CD4-positive, alpha-beta T cell treated with Interleukin-17A for 4 hours (primary cell): ENCODE data around the gene CFAP90.

Experiments used
- DNase-seq: peaks from one replicate; pipeline ENCODE4 v3.0.0-alpha.2; 2020; ENCODE audit warnings: mixed read lengths

Gene CFAP90

DNA sequence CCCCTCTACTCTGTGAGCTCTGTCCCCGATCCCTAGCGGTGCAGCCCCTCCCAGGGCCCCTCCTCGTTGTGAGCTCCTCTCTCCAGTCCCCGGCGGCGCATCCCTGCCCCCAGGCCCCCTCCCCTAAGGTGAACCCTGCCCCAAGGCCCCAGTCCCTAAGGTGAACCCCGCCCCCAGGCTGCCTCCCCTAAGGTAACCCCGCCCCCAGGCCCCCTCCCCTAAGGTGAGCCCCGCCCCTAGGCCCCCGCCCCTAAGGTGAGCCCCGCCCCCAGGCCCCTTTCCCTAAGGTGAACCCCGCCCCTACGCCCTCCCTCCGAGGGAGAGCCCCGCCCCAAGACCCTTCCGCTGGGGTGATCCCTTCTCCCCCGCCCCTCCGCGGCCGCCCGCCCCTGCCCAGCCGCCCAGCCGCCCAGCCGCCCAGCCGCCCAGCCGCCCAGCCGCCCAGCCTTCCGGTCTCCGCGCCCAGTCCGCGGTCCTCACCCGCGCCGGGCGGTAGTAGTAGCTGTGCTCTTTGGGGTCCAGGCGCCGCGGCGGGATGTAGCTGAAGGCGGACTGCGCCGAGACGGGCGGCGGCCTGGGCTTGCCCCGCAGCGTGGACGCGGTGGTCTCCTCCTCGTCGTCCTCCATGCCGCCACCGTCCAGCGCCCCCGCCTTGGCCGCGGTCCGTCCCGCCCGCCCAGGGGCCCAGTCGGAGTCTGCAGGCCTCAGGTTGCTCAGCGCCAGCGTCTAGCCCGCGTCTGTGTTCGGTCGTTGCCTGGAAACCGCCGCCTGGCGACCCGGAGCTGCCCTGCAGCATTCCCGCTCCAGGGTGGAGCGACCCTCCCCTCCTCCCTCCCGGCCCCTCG is at the start of gene CFAP90:
Gene CFAP90 (minus strand): TSS at position 739 of the 845 bp plus-strand sequence. CDS start 112 bp downstream, at position 627.
- DNase-seq, result peak; percentile 76

- DNase-seq, result peak; percentile 38
Observed at GRCh38 chr5:7897014-7897600, 46.2 kb upstream of the CFAP90 start.

DNA sequence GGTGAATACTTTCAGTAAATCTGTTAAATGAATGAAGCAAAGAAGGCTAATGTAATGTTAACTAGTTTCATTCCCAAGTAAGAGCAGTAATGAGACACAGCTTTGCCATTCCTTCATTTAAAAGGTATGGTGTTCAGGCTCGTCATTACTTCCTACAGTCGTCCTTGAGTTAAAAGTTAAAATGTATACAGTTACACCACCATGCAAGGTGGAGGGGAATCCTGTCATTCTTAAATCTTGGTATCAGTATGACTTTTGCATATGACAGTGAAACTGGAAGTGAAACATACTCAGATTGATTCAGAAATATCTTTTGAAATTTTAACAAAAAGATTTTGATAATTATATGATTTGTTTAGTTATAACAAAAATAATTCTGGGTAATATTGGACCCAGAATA is 43.9 kb upstream of the CFAP90 start:
- no peak for DNase-seq

DNA sequence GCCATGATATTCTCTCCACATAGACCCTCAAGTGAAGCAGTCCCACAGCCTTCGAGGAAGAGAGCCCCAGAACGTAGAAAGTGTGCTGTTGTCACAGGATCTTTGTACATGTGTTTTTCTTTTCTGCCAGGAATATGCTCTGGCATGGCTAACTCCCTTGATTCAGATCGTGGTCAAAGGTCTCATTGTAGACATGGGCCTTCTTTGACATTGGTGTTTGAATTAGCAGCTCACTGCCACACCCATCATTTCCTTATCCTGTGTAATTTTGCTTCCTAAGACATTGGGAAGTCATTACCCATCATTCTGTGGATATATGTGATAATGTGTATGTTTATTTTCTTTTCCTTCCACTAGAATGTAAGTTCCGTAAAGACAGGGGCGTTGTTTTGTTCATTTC is 43.5 kb upstream of the CFAP90 start:
- DNase-seq, result no peak

GRCh38 chr5:7888901-7889300 is 38.0 kb upstream of the CFAP90 start:
- DNase-seq, result no peak

DNA sequence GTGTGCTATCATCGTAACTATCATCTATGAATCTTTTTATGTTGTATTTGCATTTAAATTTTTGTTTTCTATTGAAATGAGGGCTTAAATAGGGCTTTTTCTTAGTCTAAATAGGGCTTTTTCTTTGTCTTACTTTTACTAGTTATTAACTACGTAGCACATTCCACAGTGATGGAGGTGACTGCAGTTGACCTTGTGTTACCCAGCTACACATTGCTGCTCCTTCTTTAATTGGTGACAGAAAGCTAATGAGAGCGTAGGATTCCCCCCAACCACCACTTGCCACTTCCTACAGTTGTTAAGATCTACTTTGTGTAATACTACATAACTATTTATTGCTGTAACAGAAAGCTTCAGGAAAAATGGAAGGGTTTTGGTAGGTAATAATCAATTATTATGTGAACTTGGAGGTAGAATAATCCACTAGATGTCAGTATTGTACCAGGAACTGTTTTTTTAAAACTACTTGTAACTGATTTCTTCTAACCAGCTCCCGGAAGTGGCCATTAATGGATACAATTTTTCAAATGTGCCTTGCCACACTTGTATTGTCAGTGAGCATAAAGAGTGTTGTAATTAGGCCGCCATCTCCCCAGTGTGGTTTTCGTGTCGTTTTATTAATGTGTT is 36.0 kb upstream of the CFAP90 start:
- no peak for DNase-seq

- DNase-seq, result no peak
Observed at GRCh38 chr5:7884491-7885267, 33.7 kb upstream of the CFAP90 start.

DNA sequence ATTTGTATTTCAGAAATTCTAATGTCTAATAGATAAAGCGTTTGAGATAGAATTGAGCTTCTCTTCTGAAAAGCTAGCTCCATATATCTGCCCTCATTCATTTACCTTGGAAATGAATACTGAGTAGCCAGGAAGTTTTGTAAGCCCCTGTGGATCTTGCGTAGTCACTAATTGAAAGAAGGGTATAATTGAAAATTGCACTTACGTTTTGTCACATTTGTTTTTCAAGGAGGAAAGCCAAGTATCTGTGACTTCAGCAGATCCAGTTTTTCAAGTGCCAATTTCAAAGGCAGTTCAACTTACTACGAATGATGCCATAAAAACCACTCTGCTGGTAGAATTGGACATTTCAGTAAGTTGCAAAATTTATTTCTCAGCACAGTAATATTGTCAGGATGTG is 32.0 kb upstream of the CFAP90 start:
- no peak for DNase-seq

- no peak for DNase-seq
Observed at GRCh38 chr5:7881816-7882215, 30.9 kb upstream of the CFAP90 start.

GRCh38 chr5:7881091-7881490 is 30.2 kb upstream of the CFAP90 start:
- DNase-seq, result no peak

DNA sequence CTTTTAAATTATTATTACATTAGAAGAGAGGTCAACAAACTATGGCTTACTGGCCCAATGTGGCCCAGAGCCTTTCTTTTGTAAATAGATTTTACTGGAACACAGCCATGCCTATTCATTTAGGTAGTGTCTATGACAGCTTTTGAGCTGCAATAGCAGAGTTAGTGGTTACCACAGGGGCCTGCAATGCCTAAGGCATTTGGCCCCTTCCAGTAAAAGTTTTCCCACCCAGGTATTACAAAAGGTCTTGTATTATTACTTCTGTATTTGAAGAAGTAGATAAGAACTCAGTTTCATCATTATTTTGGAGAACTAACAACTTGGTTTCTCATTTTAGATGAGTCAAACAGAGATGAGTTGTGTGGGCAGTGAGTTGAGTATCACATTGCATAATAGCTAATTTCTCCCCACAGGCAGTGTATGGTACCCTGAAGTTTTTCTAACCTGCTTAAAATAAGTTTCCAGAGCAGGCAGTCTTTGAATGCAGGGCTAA is 27.5 kb upstream of the CFAP90 start:
- no peak for DNase-seq

GRCh38 chr5:7877851-7878250 is 26.9 kb upstream of the CFAP90 start:
- no peak for DNase-seq

DNA sequence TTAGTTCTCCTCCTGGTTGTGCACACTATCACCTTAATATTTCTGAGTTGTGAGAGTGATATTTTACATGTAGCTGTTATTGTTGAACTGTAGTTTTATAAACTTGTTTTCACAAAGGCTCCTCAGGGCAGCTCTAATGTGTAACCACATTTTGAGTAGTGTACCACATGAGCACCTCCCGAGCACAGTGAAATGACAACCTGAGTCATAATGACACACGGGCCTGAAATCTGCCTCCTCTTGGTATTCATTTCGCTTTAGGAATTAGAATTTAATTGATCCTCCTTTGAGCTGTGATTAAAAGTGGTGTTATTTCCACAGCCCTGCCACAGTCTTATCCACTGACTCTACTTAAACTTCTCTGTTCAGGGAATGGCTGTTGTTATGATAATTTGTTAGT is 25.9 kb upstream of the CFAP90 start:
- DNase-seq, result no peak

DNA sequence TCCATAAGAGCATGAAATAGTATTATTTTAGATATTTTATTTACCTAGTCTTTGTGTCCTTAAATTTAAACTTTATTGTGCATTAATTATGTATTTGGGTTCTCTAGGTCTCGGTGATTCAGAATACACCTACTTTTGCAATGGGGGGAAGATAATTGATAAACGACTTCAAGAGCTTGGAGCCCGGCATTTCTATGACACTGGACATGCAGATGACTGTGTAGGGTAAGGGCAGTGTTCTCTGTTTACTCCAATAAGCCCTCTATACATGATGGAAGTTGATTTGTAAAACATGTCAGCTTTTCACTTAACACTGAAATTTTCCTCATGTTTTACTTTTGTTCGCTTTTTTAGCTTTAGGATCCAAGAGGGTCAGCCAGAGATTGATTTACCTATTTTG is 24.2 kb upstream of the CFAP90 start:
- no peak for DNase-seq

- no peak for DNase-seq
Observed at GRCh38 chr5:7874639-7875038, 23.7 kb upstream of the CFAP90 start.

GRCh38 chr5:7873216-7873615 is 22.3 kb upstream of the CFAP90 start:
- DNase-seq, result peak; percentile 54

DNA sequence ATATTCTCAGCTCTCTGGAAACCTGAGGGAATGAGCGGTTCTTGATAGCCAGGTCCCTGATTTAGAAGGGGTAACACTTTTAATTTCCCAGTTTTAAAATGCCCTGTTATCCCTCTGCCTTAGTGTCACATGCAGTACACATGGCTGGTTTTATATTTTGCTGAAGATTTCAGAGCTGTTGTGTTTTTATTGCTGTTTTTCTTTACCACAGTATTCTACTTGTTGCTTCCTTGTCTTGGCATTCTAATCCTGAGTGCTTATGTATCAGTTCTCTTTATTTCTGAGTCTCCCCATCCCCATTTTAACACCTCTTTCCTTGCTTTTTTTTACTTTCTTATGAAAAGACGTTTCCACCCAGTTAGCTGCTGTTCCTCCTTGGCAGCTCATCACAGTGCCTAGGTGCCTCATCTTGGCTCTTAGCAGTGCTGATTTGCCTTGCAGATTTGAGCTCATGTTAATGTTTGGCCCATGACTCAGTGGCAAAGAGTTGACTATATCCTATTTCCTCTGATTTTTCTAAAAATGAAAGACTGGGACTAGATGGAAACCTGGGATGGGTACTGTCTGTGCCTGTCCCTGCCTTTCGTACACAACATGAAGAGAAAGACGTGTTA is 21.7 kb upstream of the CFAP90 start:
- no peak for DNase-seq

GRCh38 chr5:7871653-7872052 is 20.7 kb upstream of the CFAP90 start:
- DNase-seq, result no peak

DNA sequence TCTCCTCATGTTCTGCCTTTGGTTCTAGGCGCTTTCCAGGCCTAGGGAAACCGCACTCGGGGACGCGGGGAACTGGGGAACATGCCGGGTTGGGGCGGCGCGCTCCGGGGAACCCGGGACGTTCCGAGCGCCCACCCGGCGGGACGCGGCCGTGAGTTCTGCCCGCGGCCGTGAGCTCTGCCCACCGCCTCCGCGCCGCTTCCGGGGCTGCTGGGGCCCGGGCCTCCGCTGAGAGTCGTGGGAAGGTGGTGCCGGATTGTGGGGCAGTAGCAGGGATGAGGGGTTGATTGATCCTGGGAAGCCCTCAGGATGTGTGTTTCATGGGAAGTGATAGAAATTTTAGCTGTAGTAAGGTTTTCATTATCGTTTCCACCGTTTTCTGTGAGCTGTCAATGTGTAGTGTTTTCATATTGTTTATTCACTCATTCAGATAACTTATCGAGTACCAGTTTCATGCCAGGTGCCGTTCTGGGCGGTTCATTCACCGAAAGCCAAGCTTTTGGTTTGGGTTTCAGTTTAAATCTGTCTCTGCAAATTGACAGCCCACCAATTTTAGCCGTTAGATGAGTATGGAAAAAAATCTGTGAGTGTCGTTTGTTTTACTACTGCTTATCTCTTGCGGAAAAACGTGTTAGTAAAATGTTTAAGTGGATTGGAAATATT is 18.7 kb upstream of the CFAP90 start:
- DNase-seq, result peak; percentile 37

GRCh38 chr5:7868773-7869473 is 18.0 kb upstream of the CFAP90 start, which contains the start of the genes FASTKD3 and MTRR:
FASTKD3 (minus strand) TSS chr5:7869031; CDS start chr5:7868083, 948 bp downstream.
MTRR (plus strand) TSS chr5:7869148; CDS start chr5:7870795, 1,647 bp downstream.
- peak; percentile 89 for DNase-seq

DNA sequence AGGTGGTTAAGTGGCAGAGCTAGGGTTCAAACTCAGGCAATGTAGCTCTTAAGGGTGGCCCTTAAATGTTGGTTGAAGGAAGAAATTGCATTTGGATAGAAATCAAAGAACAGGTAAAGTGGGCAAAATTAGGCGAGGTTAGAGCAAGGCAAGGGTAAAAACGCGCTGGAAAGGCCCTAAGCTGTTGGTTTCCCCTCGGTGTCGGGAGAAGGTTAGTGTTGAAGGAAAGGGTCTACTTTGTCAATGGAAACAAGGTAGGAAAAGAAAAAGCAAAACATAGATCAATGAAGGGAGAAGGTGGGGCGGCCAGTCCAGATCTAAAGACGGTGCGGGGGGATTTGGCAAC is 17.5 kb upstream of the CFAP90 start:
- DNase-seq, result no peak
